GM18498 (cell line): ENCODE data around the gene C1QTNF4.
"Not testable (repeated sequence)": the region's sequence is repeated elsewhere in the genome, so short reads cannot be mapped to it uniquely, and the experiment has no call there.

ENCODE experiments used
- ATAC-seq: cut with Tn5 transposase; IDR thresholded peaks from one replicate; pipeline ENCODE4 v1.9.1; 2021; ENCODE audit warnings: mild to moderate bottlenecking, moderate library complexity; ENCODE audit not compliant: unreplicated experiment

Gene C1QTNF4

GRCh38 chr11:47593934-47594855, at the start of gene C1QTNF4:
C1QTNF4 (minus strand) TSS chr11:47594411; CDS start chr11:47590810, 3,601 bp downstream.
- ATAC-seq, result no peak

- ATAC-seq, result peak; percentile 93
These were observed 48.1 kb upstream of the C1QTNF4 start, which contains the start of gene MTCH2 for GRCh38 chr11:47642099-47642855. MTCH2 (minus strand) TSS chr11:47642559; CDS start chr11:47642465, 94 bp downstream.

- no peak for ATAC-seq
These were observed 47.4 kb upstream of the C1QTNF4 start for GRCh38 chr11:47641600-47642098.

- ATAC-seq, result not testable (repeated sequence)
These were observed 46.3 kb upstream of the C1QTNF4 start for GRCh38 chr11:47640506-47640905.

- ATAC-seq, result not testable (repeated sequence)
These were observed 42.1 kb upstream of the C1QTNF4 start for GRCh38 chr11:47636331-47636730.

GRCh38 chr11:47631473-47631872, 37.3 kb upstream of the C1QTNF4 start:
- ATAC-seq, result no peak

GRCh38 chr11:47628026-47628425, 33.8 kb upstream of the C1QTNF4 start:
- no peak for ATAC-seq

- no peak for ATAC-seq
These were observed 32.0 kb upstream of the C1QTNF4 start for GRCh38 chr11:47626234-47626633.

GRCh38 chr11:47620836-47621378, 26.7 kb upstream of the C1QTNF4 start:
- ATAC-seq, result no peak

GRCh38 chr11:47617417-47617809, 23.2 kb upstream of the C1QTNF4 start:
- no peak for ATAC-seq

- ATAC-seq, result no peak
These were observed 22.7 kb upstream of the C1QTNF4 start for GRCh38 chr11:47616726-47617416.

- no peak for ATAC-seq
These were observed 21.0 kb upstream of the C1QTNF4 start for GRCh38 chr11:47615249-47615648.

- peak; percentile 94 for ATAC-seq
These were observed 17.2 kb upstream of the C1QTNF4 start for GRCh38 chr11:47611348-47611794.

GRCh38 chr11:47609675-47610074, 15.5 kb upstream of the C1QTNF4 start:
- ATAC-seq, result no peak

GRCh38 chr11:47607380-47607779, 13.2 kb upstream of the C1QTNF4 start:
- no peak for ATAC-seq

GRCh38 chr11:47606731-47607130, 12.5 kb upstream of the C1QTNF4 start:
- no peak for ATAC-seq

GRCh38 chr11:47605921-47606320, 11.7 kb upstream of the C1QTNF4 start:
- ATAC-seq, result no peak

- no peak for ATAC-seq
These were observed 9.1 kb upstream of the C1QTNF4 start for GRCh38 chr11:47603295-47603694.

- no peak for ATAC-seq
These were observed 5.7 kb upstream of the C1QTNF4 start for GRCh38 chr11:47599902-47600301.

GRCh38 chr11:47595967-47596366, 1.8 kb upstream of the C1QTNF4 start:
- ATAC-seq, result no peak

- ATAC-seq, result no peak
These were observed 818 bp upstream of the C1QTNF4 start for GRCh38 chr11:47595029-47595428.
